ENCODE measurements around the gene SLX4. TPM values are rescaled to one million over a fixed set of nuclear protein-coding genes. Genes with fewer than 3 reads are reported as not detected.

Gene SLX4
- total RNA-seq, 1 donor from 2014 or later: 14.1 TPM

- Mint-ChIP-seq H3K9me3 (ENCODE audit: unreplicated experiment) (peaks cover 3% of the 10 kb centered on the region), H3K4me3 (ENCODE audit: unreplicated experiment) (no peak overlapping the region), H3K36me3 (ENCODE audit: unreplicated experiment) (peaks cover 5% of the 10 kb centered on the region), H3K27me3 (ENCODE audit: unreplicated experiment) (no peaks in the 10 kb centered on the region), H3K27ac (ENCODE audit: unreplicated experiment) (no peak overlapping the region), H3K4me1 (ENCODE audit: low read depth, unreplicated experiment) (no peaks in the 10 kb centered on the region)
- no peak for TF ChIP-seq CTCF (IDR thresholded peaks at IDR 0.05; ENCODE audit: partially characterized antibody, unreplicated experiment)
- DNase-seq: no peak
These were observed 61.5 kb downstream of the SLX4 start for GRCh38 chr16:3549906-3550305.

GRCh38 chr16:3548859-3549258, 62.5 kb downstream of the SLX4 start:
- DNase-seq: no peak
- no peaks in the 10 kb centered on the region for H3K27me3 Mint-ChIP-seq (ENCODE audit: unreplicated experiment)
- H3K36me3 Mint-ChIP-seq (ENCODE audit: unreplicated experiment): peaks cover 5% of the 10 kb centered on the region
- H3K27ac Mint-ChIP-seq (ENCODE audit: unreplicated experiment): no peak overlapping the region
- H3K4me1 Mint-ChIP-seq (ENCODE audit: low read depth, unreplicated experiment): no peaks in the 10 kb centered on the region
- H3K9me3 Mint-ChIP-seq (ENCODE audit: unreplicated experiment): peaks cover 3% of the 10 kb centered on the region
- no peak for TF ChIP-seq CTCF (IDR thresholded peaks at IDR 0.05; ENCODE audit: partially characterized antibody, unreplicated experiment)
- no peak overlapping the region for H3K4me3 Mint-ChIP-seq (ENCODE audit: unreplicated experiment)

- H3K36me3 Mint-ChIP-seq (ENCODE audit: unreplicated experiment): peaks cover 5% of the 10 kb centered on the region
- no peaks in the 10 kb centered on the region for H3K4me1 Mint-ChIP-seq (ENCODE audit: low read depth, unreplicated experiment)
- no peak overlapping the region for H3K27ac Mint-ChIP-seq (ENCODE audit: unreplicated experiment)
- DNase-seq: no peak
- no peaks in the 10 kb centered on the region for H3K27me3 Mint-ChIP-seq (ENCODE audit: unreplicated experiment)
- no peak for TF ChIP-seq CTCF (IDR thresholded peaks at IDR 0.05; ENCODE audit: partially characterized antibody, unreplicated experiment)
- H3K9me3 Mint-ChIP-seq (ENCODE audit: unreplicated experiment): peaks cover 3% of the 10 kb centered on the region
- no peak overlapping the region for H3K4me3 Mint-ChIP-seq (ENCODE audit: unreplicated experiment)
These were observed 63.0 kb downstream of the SLX4 start for GRCh38 chr16:3548445-3548844.

GRCh38 chr16:3546986-3547682, 64.3 kb downstream of the SLX4 start:
- TF ChIP-seq CTCF (IDR thresholded peaks at IDR 0.05; ENCODE audit: partially characterized antibody, unreplicated experiment): no peak
- Mint-ChIP-seq H3K27ac (ENCODE audit: unreplicated experiment) (no peak overlapping the region), H3K4me3 (ENCODE audit: unreplicated experiment) (no peak overlapping the region), H3K36me3 (ENCODE audit: unreplicated experiment) (peaks cover 5% of the 10 kb centered on the region), H3K9me3 (ENCODE audit: unreplicated experiment) (peaks cover 3% of the 10 kb centered on the region), H3K4me1 (ENCODE audit: low read depth, unreplicated experiment) (peaks cover 2% of the 10 kb centered on the region), H3K27me3 (ENCODE audit: unreplicated experiment) (no peaks in the 10 kb centered on the region)
- DNase-seq: no peak

GRCh38 chr16:3542601-3543373, 68.6 kb downstream of the SLX4 start:
- DNase-seq: no peak
- no peaks in the 10 kb centered on the region for H3K36me3 Mint-ChIP-seq (ENCODE audit: unreplicated experiment)
- no peaks in the 10 kb centered on the region for H3K9me3 Mint-ChIP-seq (ENCODE audit: unreplicated experiment)
- no peak overlapping the region for H3K4me3 Mint-ChIP-seq (ENCODE audit: unreplicated experiment)
- no peak for TF ChIP-seq CTCF (IDR thresholded peaks at IDR 0.05; ENCODE audit: partially characterized antibody, unreplicated experiment)
- H3K27me3 Mint-ChIP-seq (ENCODE audit: unreplicated experiment): no peaks in the 10 kb centered on the region
- H3K27ac Mint-ChIP-seq (ENCODE audit: unreplicated experiment): no peak overlapping the region
- H3K4me1 Mint-ChIP-seq (ENCODE audit: low read depth, unreplicated experiment): peaks cover 4% of the 10 kb centered on the region

Data from glutamatergic neuron (in vitro differentiated cells).